SK-N-SH (cell line): ENCODE results near the gene HS6ST3. TPM values are rescaled to one million over a fixed set of nuclear protein-coding genes. Genes with fewer than 3 reads are reported as not detected.

ENCODE experiments used
- CTCF ChIA-PET: fragments of 300-600, 350-600 bp; formaldehyde crosslinking; extraction: SDS; loops from one replicate; lab custom pipeline; 2021; lab: Yijun Ruan, JAX
- POLR2A ChIA-PET: fragments of 350-600 bp; sonication (Branson Sonifier 250); formaldehyde crosslinking; extraction: SDS; loops from one replicate; lab custom pipeline; 2020; ENCODE audit warnings: antibody characterized with exemption, inconsistent platforms; lab: Yijun Ruan, JAX
- DNase-seq: peaks from one replicate; pipeline ENCODE4 v3.0.0; 2012
- H2AFZ ChIP-seq: fragments of 200-600 bp; sonication (generic); 2 replicates; pipeline ENCODE4 v1.8.1; 2016; ENCODE audit warnings: antibody characterized with exemption, mild to moderate bottlenecking, low read depth
- H3F3A ChIP-seq: fragments of 200-600 bp; sonication (generic); replicated peaks from 2 replicates; pipeline ENCODE3; 2016; ENCODE audit warnings: antibody characterized with exemption, mild to moderate bottlenecking; ENCODE audit not compliant: insufficient read depth
- H3K27ac ChIP-seq, 2 experiments: fragments of 200-500 bp in 1 of 2; fragments of 200-600 bp in 1 of 2; sonication (Bioruptor generic) in 1 of 2; sonication (generic), shearing (Covaris generic) in 1 of 2; 2 replicates each; pipeline versions ENCODE4 v1.5.1 to v1.6.1; 2014 to 2016; ENCODE audit warnings: low read depth in 2 of 2, inconsistent platforms in 1 of 2, low read length in 1 of 2, mild to moderate bottlenecking in 1 of 2, mixed read lengths in 1 of 2
- H3K27me3 ChIP-seq: fragments of 200-600 bp; sonication (generic), shearing (Covaris generic); 2 replicates; pipeline ENCODE4 v1.6.1; 2016; ENCODE audit warnings: mixed run types; ENCODE audit not compliant: insufficient read depth
- H3K36me3 ChIP-seq, 2 experiments: fragments of 200-500 bp in 1 of 2; fragments of 200-600 bp in 1 of 2; sonication (Bioruptor generic) in 1 of 2; sonication (generic) in 1 of 2; replicated peaks in 1 of 2; 2 replicates each; pipeline versions ENCODE3 to v1.5.1; 2014 to 2016; ENCODE audit warnings: low read length in 1 of 2, mild to moderate bottlenecking in 1 of 2; ENCODE audit not compliant: insufficient read depth in 2 of 2, control insufficient read depth in 1 of 2
- H3K4me1 ChIP-seq, 2 experiments: fragments of 200-500 bp in 1 of 2; fragments of 200-600 bp in 1 of 2; sonication (Bioruptor generic) in 1 of 2; sonication (generic), shearing (Covaris generic) in 1 of 2; 2 replicates each; pipeline versions ENCODE4 v1.5.1 to v1.6.1; 2014 to 2016; ENCODE audit warnings: low read depth in 1 of 2, low read length in 1 of 2, mixed run types in 1 of 2; ENCODE audit not compliant: insufficient read depth in 2 of 2, control insufficient read depth in 1 of 2
- H3K4me2 ChIP-seq: fragments of 200-600 bp; sonication (generic), shearing (Covaris generic); 2 replicates; pipeline ENCODE4 v1.6.1; 2017; ENCODE audit warnings: mixed run types
- H3K4me3 ChIP-seq, 2 experiments: fragments of 200-500 bp in 1 of 2; fragments of 200-600 bp in 1 of 2; sonication (Bioruptor generic) in 1 of 2; sonication (generic), shearing (Covaris generic) in 1 of 2; 2 replicates each; pipeline versions ENCODE4 v1.5.1 to v1.8.1; 2014 to 2016; ENCODE audit warnings: low read depth in 2 of 2, inconsistent platforms in 1 of 2, low read length in 1 of 2, mild to moderate bottlenecking in 1 of 2, mixed read lengths in 1 of 2, moderate library complexity in 1 of 2
- H3K79me2 ChIP-seq: fragments of 200-600 bp; sonication (generic); 2 replicates; pipeline ENCODE4 v1.8.1; 2017; ENCODE audit warnings: mild to moderate bottlenecking; ENCODE audit not compliant: insufficient read depth
- H3K9ac ChIP-seq: fragments of 200-600 bp; sonication (generic); 2 replicates; pipeline ENCODE4 v1.6.1; 2017; ENCODE audit warnings: mixed run types
- H3K9me2 ChIP-seq: fragments of 200-600 bp; sonication (generic); 2 replicates; pipeline ENCODE4 v1.6.1; 2017; ENCODE audit warnings: mixed run types
- H3K9me3 ChIP-seq: fragments of 200-600 bp; sonication (generic); 2 replicates; pipeline ENCODE4 v1.6.1; 2017; ENCODE audit warnings: mixed run types, mild to moderate bottlenecking, moderate library complexity
- H4K20me1 ChIP-seq: fragments of 200-600 bp; sonication (generic); 2 replicates; pipeline ENCODE4 v1.6.1; 2017; ENCODE audit warnings: mild to moderate bottlenecking, mixed run types; ENCODE audit not compliant: insufficient read depth
- CHD2 ChIP-seq: fragments of 150-350 bp; IDR thresholded peaks from 2 replicates; pipeline ENCODE4 v1.6.1; 2018; ENCODE audit warnings: low read length; ENCODE audit not compliant: partially characterized antibody
- ELF1 ChIP-seq: IDR thresholded peaks from 2 replicates; pipeline ENCODE4 v1.4.0; 2012
- FOXJ3 ChIP-seq: sonication (generic); formaldehyde crosslinking; IDR thresholded peaks from 2 replicates; pipeline ENCODE4 v1.5.1; 2020; ENCODE audit warnings: mild to moderate bottlenecking, missing genetic modification reagents
- GATA2 ChIP-seq: sonication (generic); formaldehyde crosslinking; IDR thresholded peaks from 2 replicates; pipeline ENCODE4 v1.5.0; 2020; ENCODE audit warnings: mild to moderate bottlenecking, missing genetic modification reagents
- MEF2A ChIP-seq: IDR thresholded peaks from 2 replicates; pipeline ENCODE4 v1.4.0; 2012; ENCODE audit warnings: low read depth, borderline replicate concordance
- MXI1 ChIP-seq: IDR thresholded peaks from 2 replicates; pipeline ENCODE4 v1.6.1; 2012; ENCODE audit warnings: mild to moderate bottlenecking, low read depth, low read length, improper control_type of control experiment
- NRF1 ChIP-seq: IDR thresholded peaks from 2 replicates; pipeline ENCODE4 v1.6.1; 2012; ENCODE audit warnings: low read depth, mild to moderate bottlenecking, low read length
- PBX3 ChIP-seq: IDR thresholded peaks from 2 replicates; pipeline ENCODE4; 2012
- POLR2AphosphoS5 ChIP-seq: IDR thresholded peaks from 2 replicates; pipeline ENCODE4 v1.6.1; 2012; ENCODE audit warnings: low read depth, low read length
- RCOR1 ChIP-seq: fragments of 150-350 bp; IDR thresholded peaks from 2 replicates; pipeline ENCODE4 v1.6.1; 2017; ENCODE audit warnings: antibody characterized with exemption, low read length
- SIN3A ChIP-seq: IDR thresholded peaks from 2 replicates; pipeline ENCODE4 v1.6.1; 2012; ENCODE audit warnings: low read depth, mild to moderate bottlenecking, low read length, moderate library complexity, borderline replicate concordance
- SMC3 ChIP-seq: IDR thresholded peaks from 2 replicates; pipeline ENCODE4 v1.6.1; 2012; ENCODE audit warnings: low read depth, low read length, improper control_type of control experiment
- TCF12 ChIP-seq: IDR thresholded peaks from 2 replicates; pipeline ENCODE4 v1.4.0; 2012
- YY1 ChIP-seq: IDR thresholded peaks from 2 replicates; pipeline ENCODE4 v1.4.0; 2012; ENCODE audit warnings: low read depth, mild to moderate bottlenecking
- ZBTB33 ChIP-seq: IDR thresholded peaks from 2 replicates; pipeline ENCODE4 v1.4.0; 2012; ENCODE audit warnings: low read depth, borderline replicate concordance
- WGBS: methylation state at CpG from one replicate; pipeline ENCODE4 v1.1.6; 2017; ENCODE audit warnings: low lambda C conversion rate; 5-methylcytosine and 5-hydroxymethylcytosine counted together
- polyA plus RNA-seq, 3 experiments: library from polyadenylated mRNA; depleted of rRNA; stranded (reverse); fragments of >200 nt; gene quantifications; 2 replicates each; pipeline ENCODE4 v1.2.3, GENCODE V29; 2012
- TF ChIP-seq, protein P1 (sequence below): IDR thresholded peaks from 2 replicates; pipeline ENCODE4 v1.6.1; 2012; ENCODE audit warnings: mild to moderate bottlenecking, low read depth, low read length, moderate library complexity
- TF ChIP-seq, protein P2 (sequence below): fragments of 150-350 bp; IDR thresholded peaks from 2 replicates; pipeline ENCODE4 v1.6.1; 2017; ENCODE audit warnings: antibody characterized with exemption, low read length, low read depth, borderline replicate concordance

Gene HS6ST3
- polyA plus RNA-seq, 1 of the 3 experiments (the other 2 are of a cell fraction), result under 0.01 TPM

GRCh38 chr13:96379967-96380366, 290.1 kb downstream of the HS6ST3 start (continued):
- TF ChIP-seq, protein P1, sequence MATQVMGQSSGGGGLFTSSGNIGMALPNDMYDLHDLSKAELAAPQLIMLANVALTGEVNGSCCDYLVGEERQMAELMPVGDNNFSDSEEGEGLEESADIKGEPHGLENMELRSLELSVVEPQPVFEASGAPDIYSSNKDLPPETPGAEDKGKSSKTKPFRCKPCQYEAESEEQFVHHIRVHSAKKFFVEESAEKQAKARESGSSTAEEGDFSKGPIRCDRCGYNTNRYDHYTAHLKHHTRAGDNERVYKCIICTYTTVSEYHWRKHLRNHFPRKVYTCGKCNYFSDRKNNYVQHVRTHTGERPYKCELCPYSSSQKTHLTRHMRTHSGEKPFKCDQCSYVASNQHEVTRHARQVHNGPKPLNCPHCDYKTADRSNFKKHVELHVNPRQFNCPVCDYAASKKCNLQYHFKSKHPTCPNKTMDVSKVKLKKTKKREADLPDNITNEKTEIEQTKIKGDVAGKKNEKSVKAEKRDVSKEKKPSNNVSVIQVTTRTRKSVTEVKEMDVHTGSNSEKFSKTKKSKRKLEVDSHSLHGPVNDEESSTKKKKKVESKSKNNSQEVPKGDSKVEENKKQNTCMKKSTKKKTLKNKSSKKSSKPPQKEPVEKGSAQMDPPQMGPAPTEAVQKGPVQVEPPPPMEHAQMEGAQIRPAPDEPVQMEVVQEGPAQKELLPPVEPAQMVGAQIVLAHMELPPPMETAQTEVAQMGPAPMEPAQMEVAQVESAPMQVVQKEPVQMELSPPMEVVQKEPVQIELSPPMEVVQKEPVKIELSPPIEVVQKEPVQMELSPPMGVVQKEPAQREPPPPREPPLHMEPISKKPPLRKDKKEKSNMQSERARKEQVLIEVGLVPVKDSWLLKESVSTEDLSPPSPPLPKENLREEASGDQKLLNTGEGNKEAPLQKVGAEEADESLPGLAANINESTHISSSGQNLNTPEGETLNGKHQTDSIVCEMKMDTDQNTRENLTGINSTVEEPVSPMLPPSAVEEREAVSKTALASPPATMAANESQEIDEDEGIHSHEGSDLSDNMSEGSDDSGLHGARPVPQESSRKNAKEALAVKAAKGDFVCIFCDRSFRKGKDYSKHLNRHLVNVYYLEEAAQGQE, result no peak

- Histone ChIP-seq H3K9me2 (no peaks in the 10 kb centered on the region), H2AFZ (no peak overlapping the region), H3K9me3 (no peaks in the 10 kb centered on the region), H3K36me3 (no peaks in the 10 kb centered on the region), H4K20me1 (no peaks in the 10 kb centered on the region), H3K4me1 (peaks cover 0 to 3% of the 10 kb centered on the region in 2 experiments; a peak in 1 of 4 replicates), H3K4me2 (no peak overlapping the region; the same call in 1 of the 2 replicates), H3K79me2 (no peaks in the 10 kb centered on the region), H3K9ac (no peak overlapping the region), H3K27ac (no peak overlapping the region), H3F3A (no peaks in the 10 kb centered on the region), H3K4me3 (no peak overlapping the region), H3K27me3 (no peaks in the 10 kb centered on the region)
- 22% methylated on average over 5 of the region's 5 CpGs for WGBS
- TF ChIP-seq RCOR1 (no peak), SIN3A (no peak), PBX3 (no peak), GATA2 (CRISPR knock-in tag) (no peak), POLR2AphosphoS5 (no peak), ELF1 (no peak), MXI1 (no peak), NRF1 (no peak), FOXJ3 (CRISPR knock-in tag) (no peak), CHD2 (no peak), YY1 (no peak), TCF12 (no peak), SMC3 (no peak), MEF2A (no peak), ZBTB33 (no peak)
- TF ChIP-seq, protein P1, result no peak
- TF ChIP-seq, protein P2, sequence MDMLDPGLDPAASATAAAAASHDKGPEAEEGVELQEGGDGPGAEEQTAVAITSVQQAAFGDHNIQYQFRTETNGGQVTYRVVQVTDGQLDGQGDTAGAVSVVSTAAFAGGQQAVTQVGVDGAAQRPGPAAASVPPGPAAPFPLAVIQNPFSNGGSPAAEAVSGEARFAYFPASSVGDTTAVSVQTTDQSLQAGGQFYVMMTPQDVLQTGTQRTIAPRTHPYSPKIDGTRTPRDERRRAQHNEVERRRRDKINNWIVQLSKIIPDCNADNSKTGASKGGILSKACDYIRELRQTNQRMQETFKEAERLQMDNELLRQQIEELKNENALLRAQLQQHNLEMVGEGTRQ, result no peak
- POLR2A ChIA-PET, result no interaction called here
- no peak for DNase-seq
- CTCF ChIA-PET, result no interaction called here
Measured at GRCh38 chr13:96381681-96382080, 291.8 kb downstream of the HS6ST3 start.
